ENCODE data around the gene CCDC134.

- TF ChIP-seq POLR2A (IDR thresholded peaks at IDR 0.05) (no peak), EP300 (IDR thresholded peaks at IDR 0.05) (no peak)
Observed at GRCh38 chr22:41776381-41776780, 24.1 kb upstream of the CCDC134 start.

Data from ovary (tissue), 1 donor.